Measurements from ENCODE around the gene PDGFD. TPM values are rescaled to one million over a fixed set of nuclear protein-coding genes. Genes with fewer than 3 reads are reported as not detected.
"Not testable (repeated sequence)": the region's sequence is repeated elsewhere in the genome, so short reads cannot be mapped to it uniquely, and the experiment has no call there.

PDGFD gene
- total RNA-seq, 1 donor from 2014 or later, result 21.9 TPM

- H3K4me1 ChIP-seq, result peaks cover 20% of the 10 kb centered on the region
- no peak overlapping the region for H3K4me3 ChIP-seq
- H3K36me3 ChIP-seq, result no peaks in the 10 kb centered on the region
- TF ChIP-seq POLR2A (IDR thresholded peaks at IDR 0.05) (no peak), POLR2AphosphoS5 (IDR thresholded peaks at IDR 0.05; ENCODE audit: insufficient read depth in 1 of 2, low read depth in 1 of 2) (no peak), CTCF (IDR thresholded peaks at IDR 0.05) (no peak)
- H3K27me3 ChIP-seq, result no peaks in the 10 kb centered on the region
- intact Hi-C loops (cut with DNase I), result no loop called here
- DNase-seq (ENCODE audit: extremely low spot score in 2 of 2), result no peak
- no peak overlapping the region for H3K27ac ChIP-seq
- no peaks in the 10 kb centered on the region for H3K9me3 ChIP-seq
These were observed 108.4 kb downstream of the PDGFD start for GRCh38 chr11:104055596-104055995.

GRCh38 chr11:104054911-104055529 lies 108.9 kb downstream of the PDGFD start:
- H3K36me3 ChIP-seq, result no peaks in the 10 kb centered on the region
- H3K4me3 ChIP-seq, result no peak overlapping the region
- TF ChIP-seq CTCF (IDR thresholded peaks at IDR 0.05), result no peak
- TF ChIP-seq POLR2A (IDR thresholded peaks at IDR 0.05), result no peak
- no peak for DNase-seq (ENCODE audit: extremely low spot score in 2 of 2)
- H3K27ac ChIP-seq, result peak overlapping the region; percentile 20
- intact Hi-C loops (cut with DNase I), result no loop called here
- H3K4me1 ChIP-seq, result peaks cover 17% of the 10 kb centered on the region
- H3K9me3 ChIP-seq, result no peaks in the 10 kb centered on the region
- H3K27me3 ChIP-seq, result no peaks in the 10 kb centered on the region

- intact Hi-C loops (cut with DNase I), result no loop called here
- Histone ChIP-seq H3K9me3 (no peaks in the 10 kb centered on the region), H3K4me3 (no peak overlapping the region), H3K36me3 (no peaks in the 10 kb centered on the region), H3K27ac (no peak overlapping the region), H3K27me3 (no peaks in the 10 kb centered on the region), H3K4me1 (peaks cover 14% of the 10 kb centered on the region)
- DNase-seq (ENCODE audit: extremely low spot score in 2 of 2), result no peak
- no peak for TF ChIP-seq POLR2AphosphoS5 (IDR thresholded peaks at IDR 0.05; ENCODE audit: insufficient read depth in 1 of 2, low read depth in 1 of 2)
- no peak for TF ChIP-seq CTCF (IDR thresholded peaks at IDR 0.05)
- no peak for TF ChIP-seq POLR2A (IDR thresholded peaks at IDR 0.05)
These were observed 110.0 kb downstream of the PDGFD start for GRCh38 chr11:104053743-104054478.

GRCh38 chr11:104051778-104052177 lies 112.2 kb downstream of the PDGFD start:
- Histone ChIP-seq H3K27me3 (no peaks in the 10 kb centered on the region), H3K4me1 (peaks cover 14% of the 10 kb centered on the region), H3K36me3 (no peaks in the 10 kb centered on the region), H3K9me3 (no peaks in the 10 kb centered on the region), H3K4me3 (no peak overlapping the region), H3K27ac (no peak overlapping the region)
- no peak for DNase-seq (ENCODE audit: extremely low spot score in 2 of 2)
- intact Hi-C loops (cut with DNase I), result no loop called here
- TF ChIP-seq POLR2A (IDR thresholded peaks at IDR 0.05) (no peak), POLR2AphosphoS5 (IDR thresholded peaks at IDR 0.05; ENCODE audit: insufficient read depth in 1 of 2, low read depth in 1 of 2) (no peak), CTCF (IDR thresholded peaks at IDR 0.05) (no peak)

- Histone ChIP-seq H3K27ac (no peak overlapping the region), H3K4me3 (no peak overlapping the region), H3K36me3 (no peaks in the 10 kb centered on the region), H3K4me1 (peaks cover 6% of the 10 kb centered on the region), H3K27me3 (no peaks in the 10 kb centered on the region), H3K9me3 (no peaks in the 10 kb centered on the region)
- no peak for DNase-seq (ENCODE audit: extremely low spot score in 2 of 2)
- no peak for TF ChIP-seq CTCF (IDR thresholded peaks at IDR 0.05)
- no peak for TF ChIP-seq POLR2AphosphoS5 (IDR thresholded peaks at IDR 0.05; ENCODE audit: insufficient read depth in 1 of 2, low read depth in 1 of 2)
- no peak for TF ChIP-seq POLR2A (IDR thresholded peaks at IDR 0.05)
- intact Hi-C loops (cut with DNase I), result no loop called here
These were observed 114.8 kb downstream of the PDGFD start for GRCh38 chr11:104049116-104049515.

GRCh38 chr11:104046858-104047257 lies 117.1 kb downstream of the PDGFD start:
- H3K4me1 ChIP-seq; H3K36me3 ChIP-seq; H3K27ac ChIP-seq; H3K4me3 ChIP-seq; DNase-seq (ENCODE audit: extremely low spot score in 2 of 2); intact Hi-C loops (cut with DNase I); H3K9me3 ChIP-seq; H3K27me3 ChIP-seq: not testable (repeated sequence)
